Measurements from ENCODE around the gene THEM5.

THEM5 gene

DNA sequence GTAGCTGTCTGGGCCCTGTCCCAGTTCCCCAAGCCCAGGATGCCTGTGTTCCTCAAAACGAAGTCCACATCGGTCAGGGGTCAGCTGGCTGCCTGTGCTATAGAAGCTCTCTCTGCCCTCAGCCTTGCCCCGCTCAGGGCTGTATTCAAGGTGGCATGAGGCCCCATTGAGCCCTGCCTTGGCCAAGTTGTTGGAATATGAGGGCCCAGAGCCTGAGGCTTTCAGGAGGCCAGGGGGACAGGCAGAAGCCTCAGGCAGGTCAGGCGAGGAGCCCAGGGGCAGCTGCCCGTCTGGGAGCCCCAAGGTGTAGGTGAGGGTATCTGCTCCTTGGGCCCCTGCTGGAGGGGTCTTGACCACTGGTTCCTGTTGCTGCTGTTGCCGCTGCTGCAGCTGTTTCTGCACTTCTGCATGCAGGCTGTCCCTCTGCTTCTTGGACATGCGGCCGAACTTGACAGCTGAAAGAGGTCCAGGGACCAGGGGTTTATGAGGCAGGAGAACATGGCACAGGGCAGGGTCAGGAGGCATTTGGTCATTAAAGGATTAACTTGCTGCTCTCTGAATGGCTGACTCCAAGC, 38.5 kb downstream of the THEM5 start:
- Histone ChIP-seq H3K27me3 (ENCODE audit: control insufficient read depth, insufficient read depth, low read length) (no peaks in the 10 kb centered on the region), H3K9ac (no peak overlapping the region), H3K4me3 (ENCODE audit: low read depth, low read length) (no peak overlapping the region), H3K4me2 (ENCODE audit: low read length) (no peak overlapping the region), H3K36me3 (ENCODE audit: control insufficient read depth, insufficient read depth, low read length) (no peaks in the 10 kb centered on the region), H3K9me3 (ENCODE audit: control insufficient read depth, low read length) (no peaks in the 10 kb centered on the region), H3K4me1 (no peaks in the 10 kb centered on the region), H2AFZ (no peak overlapping the region), H3K27ac (no peak overlapping the region), H3K79me2 (peaks cover 2% of the 10 kb centered on the region)
- TF ChIP-seq, protein P1, sequence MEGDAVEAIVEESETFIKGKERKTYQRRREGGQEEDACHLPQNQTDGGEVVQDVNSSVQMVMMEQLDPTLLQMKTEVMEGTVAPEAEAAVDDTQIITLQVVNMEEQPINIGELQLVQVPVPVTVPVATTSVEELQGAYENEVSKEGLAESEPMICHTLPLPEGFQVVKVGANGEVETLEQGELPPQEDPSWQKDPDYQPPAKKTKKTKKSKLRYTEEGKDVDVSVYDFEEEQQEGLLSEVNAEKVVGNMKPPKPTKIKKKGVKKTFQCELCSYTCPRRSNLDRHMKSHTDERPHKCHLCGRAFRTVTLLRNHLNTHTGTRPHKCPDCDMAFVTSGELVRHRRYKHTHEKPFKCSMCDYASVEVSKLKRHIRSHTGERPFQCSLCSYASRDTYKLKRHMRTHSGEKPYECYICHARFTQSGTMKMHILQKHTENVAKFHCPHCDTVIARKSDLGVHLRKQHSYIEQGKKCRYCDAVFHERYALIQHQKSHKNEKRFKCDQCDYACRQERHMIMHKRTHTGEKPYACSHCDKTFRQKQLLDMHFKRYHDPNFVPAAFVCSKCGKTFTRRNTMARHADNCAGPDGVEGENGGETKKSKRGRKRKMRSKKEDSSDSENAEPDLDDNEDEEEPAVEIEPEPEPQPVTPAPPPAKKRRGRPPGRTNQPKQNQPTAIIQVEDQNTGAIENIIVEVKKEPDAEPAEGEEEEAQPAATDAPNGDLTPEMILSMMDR (IDR thresholded peaks at IDR 0.05) = no peak

- Histone ChIP-seq H3K9ac (no peak overlapping the region), H3K27me3 (ENCODE audit: control insufficient read depth, insufficient read depth, low read length) (no peaks in the 10 kb centered on the region), H3K27ac (no peak overlapping the region), H3K36me3 (ENCODE audit: control insufficient read depth, insufficient read depth, low read length) (no peaks in the 10 kb centered on the region), H3K4me2 (ENCODE audit: low read length) (no peak overlapping the region), H3K9me3 (ENCODE audit: control insufficient read depth, low read length) (no peaks in the 10 kb centered on the region), H3K4me1 (no peaks in the 10 kb centered on the region), H3K4me3 (ENCODE audit: low read depth, low read length) (no peak overlapping the region), H2AFZ (no peak overlapping the region), H3K79me2 (no peaks in the 10 kb centered on the region)
- TF ChIP-seq, protein P1 (IDR thresholded peaks at IDR 0.05) = no peak
These were observed 39.1 kb downstream of the THEM5 start for GRCh38 chr1:151814426-151814825.

DNA sequence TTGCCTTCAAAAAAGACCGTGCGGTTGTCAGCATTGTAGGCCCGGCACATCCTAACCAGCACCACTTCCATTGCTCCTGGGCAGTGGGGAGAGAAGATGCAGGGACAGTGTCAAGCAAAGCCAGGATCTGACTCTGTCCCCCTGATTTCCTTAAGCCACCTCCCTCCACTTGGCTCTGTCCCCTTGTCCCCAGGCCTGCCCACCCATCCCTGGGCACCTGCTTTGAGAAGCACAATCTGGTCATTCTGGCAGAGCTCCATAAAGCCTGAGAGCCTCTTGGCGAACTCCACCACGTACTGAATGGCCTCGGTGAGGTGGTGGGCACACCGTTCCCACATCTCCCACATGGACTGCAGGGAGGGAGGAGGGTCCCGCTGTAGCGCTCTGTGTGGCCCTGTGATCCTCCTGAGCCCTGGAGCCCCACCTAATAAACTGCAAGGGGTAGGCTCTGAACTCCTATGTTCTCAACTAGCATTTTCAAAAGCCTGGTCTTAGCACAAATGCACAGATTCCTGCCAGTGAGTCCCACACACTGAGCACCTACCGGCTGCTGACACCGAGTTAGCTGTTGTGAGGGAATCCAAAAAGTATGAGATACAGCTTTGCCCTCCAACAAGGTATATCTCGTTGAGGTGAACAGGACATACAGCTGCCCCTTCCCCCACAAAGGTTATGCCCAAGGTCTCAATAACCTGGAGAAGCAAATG, 40.1 kb downstream of the THEM5 start:
- TF ChIP-seq, protein P1 (IDR thresholded peaks at IDR 0.05) = no peak
- Histone ChIP-seq H3K9ac (no peak overlapping the region), H3K9me3 (ENCODE audit: control insufficient read depth, low read length) (no peaks in the 10 kb centered on the region), H3K4me2 (ENCODE audit: low read length) (no peak overlapping the region), H3K27me3 (ENCODE audit: control insufficient read depth, insufficient read depth, low read length) (no peaks in the 10 kb centered on the region), H3K79me2 (no peaks in the 10 kb centered on the region), H2AFZ (no peak overlapping the region), H3K36me3 (ENCODE audit: control insufficient read depth, insufficient read depth, low read length) (no peaks in the 10 kb centered on the region), H3K27ac (no peak overlapping the region), H3K4me3 (ENCODE audit: low read depth, low read length) (no peak overlapping the region), H3K4me1 (no peaks in the 10 kb centered on the region)

GRCh38 chr1:151811181-151811580, 42.3 kb downstream of the THEM5 start:
- no peak overlapping the region for H3K4me2 ChIP-seq (ENCODE audit: low read length)
- H3K4me3 ChIP-seq (ENCODE audit: low read depth, low read length) = no peak overlapping the region
- no peak overlapping the region for H3K27ac ChIP-seq
- TF ChIP-seq, protein P1 (IDR thresholded peaks at IDR 0.05) = no peak
- no peaks in the 10 kb centered on the region for H3K9me3 ChIP-seq (ENCODE audit: control insufficient read depth, low read length)
- no peak overlapping the region for H3K9ac ChIP-seq
- no peaks in the 10 kb centered on the region for H3K27me3 ChIP-seq (ENCODE audit: control insufficient read depth, insufficient read depth, low read length)
- no peaks in the 10 kb centered on the region for H3K36me3 ChIP-seq (ENCODE audit: control insufficient read depth, insufficient read depth, low read length)
- no peaks in the 10 kb centered on the region for H3K79me2 ChIP-seq
- no peak overlapping the region for H2AFZ ChIP-seq
- H3K4me1 ChIP-seq = no peaks in the 10 kb centered on the region
